Endothelial cell of umbilical vein (primary cell): ENCODE measurements around the gene ZDHHC3. TPM values are rescaled to one million over a fixed set of nuclear protein-coding genes. Genes with fewer than 3 reads are reported as not detected.

Experiments
- BruUV-seq: library from RNA; stranded (reverse); fragments of 400-500 nt; replicated peaks from 2 replicates; lab custom pipeline; 2021; lab: Mats Ljungman, UMichigan
- CTCF ChIA-PET: fragments of 300-600, 350-600 bp; sonication (Branson Sonifier 250); formaldehyde crosslinking; loops from one replicate; lab custom pipeline; 2021; ENCODE audit warnings: antibody characterized with exemption, inconsistent platforms; lab: Charles Lee
- POLR2A ChIA-PET: fragments of 300-600, 350-600 bp; sonication (Branson Sonifier 250); formaldehyde crosslinking; loops from one replicate; lab custom pipeline; 2021; ENCODE audit warnings: antibody characterized with exemption, inconsistent platforms; lab: Charles Lee
- DNase-seq: peaks from one replicate; pipeline ENCODE4 v3.0.0-alpha.2; 2011; ENCODE audit warnings: low read depth, low spot score
- FAIRE-seq: peaks from 2 replicates; lab custom pipeline; 2011; peaks lifted over from hg19 to GRCh38; lab: Jason Lieb, UNC
- H2AFZ ChIP-seq: 2 replicates; pipeline ENCODE4 v1.6.0; 2012; ENCODE audit warnings: low read depth, low read length, control low read depth, inconsistent platforms
- H3K27ac ChIP-seq: 2 replicates; pipeline ENCODE4 v1.5.1; 2011; ENCODE audit warnings: low read depth, mild to moderate bottlenecking, control low read depth, low read length, moderate library complexity; ENCODE audit not compliant: insufficient read depth
- H3K27me3 ChIP-seq, 2 experiments: 2 replicates each; pipeline versions ENCODE4 v1.6.0 to v1.6.1; 2011; ENCODE audit warnings: low read length in 2 of 2, mixed read lengths in 1 of 2; ENCODE audit not compliant: control insufficient read depth in 2 of 2, insufficient read depth in 2 of 2
- H3K36me3 ChIP-seq, 2 experiments: 2 replicates in 1 of 2; 3 replicates in 1 of 2; pipeline ENCODE4 v1.5.1; 2011; ENCODE audit warnings: low read length in 2 of 2, mild to moderate bottlenecking in 1 of 2, moderate library complexity in 1 of 2; ENCODE audit not compliant: control insufficient read depth in 2 of 2, insufficient read depth in 2 of 2; ENCODE audit errors: extremely low read depth in 1 of 2
- H3K4me1 ChIP-seq: 3 replicates; pipeline ENCODE4 v1.5.1; 2011; ENCODE audit warnings: mild to moderate bottlenecking, low read length; ENCODE audit not compliant: control insufficient read depth, insufficient read depth; ENCODE audit errors: extremely low read depth
- H3K4me2 ChIP-seq: 2 replicates; pipeline ENCODE4 v1.6.1; 2011; ENCODE audit warnings: low read length, control low read depth, mixed read lengths; ENCODE audit not compliant: insufficient read depth
- H3K4me3 ChIP-seq, 3 experiments: fragments of 200-600 bp in 1 of 3; sonication (generic), shearing (Covaris generic) in 1 of 3; replicated peaks in 1 of 3; 2 replicates each; pipeline ENCODE4 v1.5.1; 2011 to 2016; ENCODE audit warnings: control low read depth in 3 of 3, low read length in 3 of 3, mild to moderate bottlenecking in 2 of 3, inconsistent platforms in 1 of 3, low read depth in 1 of 3, moderate library complexity in 1 of 3; ENCODE audit not compliant: insufficient read depth in 1 of 3
- H3K79me2 ChIP-seq: 2 replicates; pipeline ENCODE4 v1.6.0; 2012; ENCODE audit warnings: low read length, inconsistent platforms; ENCODE audit not compliant: control insufficient read depth, insufficient read depth
- H3K9ac ChIP-seq: replicated peaks from 2 replicates; pipeline ENCODE3; 2011; ENCODE audit warnings: low read length, control low read depth; ENCODE audit not compliant: insufficient read depth; ENCODE audit errors: extremely low read depth
- H3K9me1 ChIP-seq: replicated peaks from 3 replicates; pipeline ENCODE4 v1.6.0; 2011; ENCODE audit warnings: mild to moderate bottlenecking, low read length; ENCODE audit not compliant: control insufficient read depth, insufficient read depth; ENCODE audit errors: extremely low read depth
- H3K9me3 ChIP-seq: replicated peaks from 2 replicates; pipeline ENCODE4 v1.5.1; 2012; ENCODE audit warnings: low read length, inconsistent platforms; ENCODE audit not compliant: control insufficient read depth, insufficient read depth
- H4K20me1 ChIP-seq: replicated peaks from 2 replicates; pipeline ENCODE3; 2011; ENCODE audit warnings: mild to moderate bottlenecking, low read length; ENCODE audit not compliant: control insufficient read depth, insufficient read depth; ENCODE audit errors: extremely low read depth
- EZH2 ChIP-seq: IDR thresholded peaks from 2 replicates; pipeline ENCODE4 v1.6.1; 2012; ENCODE audit warnings: borderline replicate concordance, low read depth, mild to moderate bottlenecking, moderate library complexity, low read length, inconsistent platforms; ENCODE audit not compliant: severe bottlenecking
- FOS ChIP-seq: IDR thresholded peaks from 2 replicates; pipeline ENCODE4 v1.6.1; 2011; ENCODE audit warnings: mild to moderate bottlenecking, low read length, moderate library complexity, borderline replicate concordance; ENCODE audit not compliant: insufficient read depth
- GATA2 ChIP-seq: IDR thresholded peaks from 2 replicates; pipeline ENCODE4 v1.7.0; 2011; ENCODE audit warnings: low read depth, mild to moderate bottlenecking, moderate library complexity, mixed read lengths, low read length; ENCODE audit not compliant: insufficient read length, insufficient read depth
- JUN ChIP-seq: IDR thresholded peaks from 2 replicates; pipeline ENCODE4 v1.6.1; 2011; ENCODE audit warnings: borderline replicate concordance, low read depth; ENCODE audit not compliant: insufficient read length, insufficient read depth
- MAX ChIP-seq: IDR thresholded peaks from 2 replicates; pipeline ENCODE4 v1.6.1; 2011; ENCODE audit not compliant: insufficient read depth, insufficient read length
- MYC ChIP-seq: IDR thresholded peaks from one replicate; pipeline ENCODE4 v1.6.1; 2011; ENCODE audit warnings: mild to moderate bottlenecking, low read depth, low read length
- POLR2A ChIP-seq: IDR thresholded peaks from 2 replicates; pipeline ENCODE4 v1.6.1; 2012; ENCODE audit warnings: low read depth, mild to moderate bottlenecking, control low read depth, low read length
- POLR2AphosphoS5 ChIP-seq: IDR thresholded peaks from 2 replicates; pipeline ENCODE4 v1.6.1; 2012; ENCODE audit warnings: low read depth, mild to moderate bottlenecking, control low read depth, low read length, moderate library complexity; ENCODE audit not compliant: insufficient read depth
- dilution Hi-C: fragments of 300-500 bp; cut with MboI; formaldehyde crosslinking; loops from one replicate; pipeline ENCODE4 v1.15.0; 2019; ENCODE audit warnings: low sequenced_read_pairs; ENCODE audit not compliant: extremely low pct_ligation_motif_present
- intact Hi-C: fragments of 100-400 bp; cut with micrococcal nuclease; formaldehyde crosslinking; loops from one replicate; pipeline ENCODE4 v1.10.0; 2022
- polyA plus RNA-seq, 4 experiments: library from polyadenylated mRNA; depleted of rRNA in 3 of 4; stranded (reverse) in 3 of 4; unstranded in 1 of 4; fragments of >200 nt; gene quantifications; 2 replicates each; pipeline versions ENCODE4 v1.2.1 to v1.2.3, GENCODE V29; 2011 to 2012; ENCODE audit warnings: missing spikeins in 1 of 4
- total RNA-seq: library from RNA; stranded (reverse); gene quantifications from 2 replicates; pipeline ENCODE4 v1.2.3, GENCODE V29; 2021

Gene ZDHHC3
- total and polyA plus RNA-seq, 2 donors (not counting 3 experiments of a cell fraction or from before 2014, with no cell fraction given) = 62.4 to 97.1 TPM

- dilution Hi-C loops (no loop called here), intact Hi-C loops (no loop called here)
- DNase-seq (no peak), FAIRE-seq (no peak)
- no TSS peak for BruUV-seq
- Histone ChIP-seq H3K36me3 (no peaks in the 10 kb centered on the region), H4K20me1 (no peaks in the 10 kb centered on the region), H3K4me1 (no peaks in the 10 kb centered on the region), H3K79me2 (no peaks in the 10 kb centered on the region), H3K27me3 (no peaks in the 10 kb centered on the region), H3K9ac (no peak overlapping the region), H3K9me3 (no peaks in the 10 kb centered on the region), H3K9me1 (no peaks in the 10 kb centered on the region), H2AFZ (no peak overlapping the region), H3K4me3 (no peak overlapping the region), H3K27ac (no peak overlapping the region), H3K4me2 (no peak overlapping the region)
- ChIA-PET CTCF (no interaction called here), POLR2A (no interaction called here)
- TF ChIP-seq JUN (no peak), EZH2 (no peak), MAX (no peak), FOS (no peak), POLR2AphosphoS5 (no peak), GATA2 (no peak), MYC (no peak)
Measured at GRCh38 chr3:44903751-44904150, 72.2 kb downstream of the ZDHHC3 start.

- H3K36me3 ChIP-seq = no peaks in the 10 kb centered on the region
- H3K27ac ChIP-seq = no peak overlapping the region
- no peaks in the 10 kb centered on the region for H3K27me3 ChIP-seq
- H2AFZ ChIP-seq = no peak overlapping the region
- dilution Hi-C loops (no loop called here), intact Hi-C loops (no loop called here)
- no peak for FAIRE-seq
- no peaks in the 10 kb centered on the region for H3K9me3 ChIP-seq
- no peak for DNase-seq
- no peak overlapping the region for H3K4me2 ChIP-seq
- H4K20me1 ChIP-seq = no peaks in the 10 kb centered on the region
- H3K79me2 ChIP-seq = no peaks in the 10 kb centered on the region
- H3K4me1 ChIP-seq = no peaks in the 10 kb centered on the region
- no TSS peak for BruUV-seq
- CTCF ChIA-PET = no interaction called here
- H3K9ac ChIP-seq = no peak overlapping the region
- H3K4me3 ChIP-seq = no peak overlapping the region
- TF ChIP-seq MYC (no peak), MAX (no peak), GATA2 (no peak), EZH2 (no peak), POLR2A (no peak)
- no peaks in the 10 kb centered on the region for H3K9me1 ChIP-seq
- POLR2A ChIA-PET = no interaction called here
Measured at GRCh38 chr3:44903314-44903713, 72.7 kb downstream of the ZDHHC3 start.
